Activated naive CD8-positive, alpha-beta T cell treated with anti-CD3 and anti-CD28 coated beads for 36 hours (primary cell): ENCODE measurements around the gene DENND1A. TPM values are rescaled to one million over a fixed set of nuclear protein-coding genes. Genes with fewer than 3 reads are reported as not detected.

ENCODE experiments used
- DNase-seq: peaks from one replicate; pipeline ENCODE4 v3.0.0; 2021
- H3K27ac Mint-ChIP-seq: one replicate; pipeline ENCODE4 v1.8.0; 2022; ENCODE audit warnings: mild to moderate bottlenecking, moderate library complexity, mixed read lengths
- H3K27me3 Mint-ChIP-seq: one replicate; pipeline ENCODE4 v1.8.0; 2022; ENCODE audit warnings: mild to moderate bottlenecking, mixed read lengths
- H3K36me3 Mint-ChIP-seq: one replicate; pipeline ENCODE4 v1.8.0; 2021; ENCODE audit warnings: mild to moderate bottlenecking, mixed read lengths
- H3K4me1 Mint-ChIP-seq: one replicate; pipeline ENCODE4 v1.8.0; 2021; ENCODE audit warnings: mixed read lengths
- H3K4me3 Mint-ChIP-seq: one replicate; pipeline ENCODE4 v1.8.0; 2022; ENCODE audit warnings: mild to moderate bottlenecking, moderate library complexity, mixed read lengths
- H3K9me3 Mint-ChIP-seq: one replicate; pipeline ENCODE4 v1.8.0; 2022; ENCODE audit warnings: mixed read lengths
- total RNA-seq, 2 experiments: library from RNA; stranded (reverse); gene quantifications; one replicate each; pipeline ENCODE4 v1.2.3, GENCODE V29; 2021

The DENND1A gene
- total RNA-seq, 2 experiments from 2014 or later = 21.3 to 22.1 TPM

- Mint-ChIP-seq H3K4me1 (peaks cover 13% of the 10 kb centered on the region), H3K36me3 (no peaks in the 10 kb centered on the region), H3K9me3 (no peaks in the 10 kb centered on the region), H3K4me3 (no peak overlapping the region), H3K27me3 (no peaks in the 10 kb centered on the region), H3K27ac (no peak overlapping the region)
- no peak for DNase-seq
Observed at GRCh38 chr9:123772374-123772773, 157.6 kb downstream of the DENND1A start.

- no peak overlapping the region for H3K4me3 Mint-ChIP-seq
- no peaks in the 10 kb centered on the region for H3K9me3 Mint-ChIP-seq
- no peaks in the 10 kb centered on the region for H3K27me3 Mint-ChIP-seq
- H3K4me1 Mint-ChIP-seq = peaks cover 13% of the 10 kb centered on the region
- DNase-seq = no peak
- H3K27ac Mint-ChIP-seq = no peak overlapping the region
- H3K36me3 Mint-ChIP-seq = no peaks in the 10 kb centered on the region
Observed at GRCh38 chr9:123771690-123772089, 158.2 kb downstream of the DENND1A start.

GRCh38 chr9:123769719-123770118 is 160.2 kb downstream of the DENND1A start:
- DNase-seq = no peak
- Mint-ChIP-seq H3K27ac (no peak overlapping the region), H3K9me3 (no peaks in the 10 kb centered on the region), H3K36me3 (no peaks in the 10 kb centered on the region), H3K27me3 (no peaks in the 10 kb centered on the region), H3K4me1 (peaks cover 5% of the 10 kb centered on the region), H3K4me3 (no peak overlapping the region)

GRCh38 chr9:123763910-123764588 is 165.9 kb downstream of the DENND1A start:
- H3K27me3 Mint-ChIP-seq = no peaks in the 10 kb centered on the region
- H3K4me1 Mint-ChIP-seq = no peaks in the 10 kb centered on the region
- H3K4me3 Mint-ChIP-seq = no peak overlapping the region
- no peaks in the 10 kb centered on the region for H3K9me3 Mint-ChIP-seq
- H3K36me3 Mint-ChIP-seq = no peaks in the 10 kb centered on the region
- no peak overlapping the region for H3K27ac Mint-ChIP-seq
- no peak for DNase-seq

- Mint-ChIP-seq H3K27ac (no peak overlapping the region), H3K4me3 (no peak overlapping the region), H3K9me3 (no peaks in the 10 kb centered on the region), H3K4me1 (no peaks in the 10 kb centered on the region), H3K27me3 (no peaks in the 10 kb centered on the region), H3K36me3 (no peaks in the 10 kb centered on the region)
- no peak for DNase-seq
Observed at GRCh38 chr9:123761905-123762605, 167.9 kb downstream of the DENND1A start.

GRCh38 chr9:123757960-123758359 is 172.0 kb downstream of the DENND1A start:
- peaks cover 7% of the 10 kb centered on the region for H3K36me3 Mint-ChIP-seq
- no peaks in the 10 kb centered on the region for H3K27me3 Mint-ChIP-seq
- H3K27ac Mint-ChIP-seq = no peak overlapping the region
- H3K4me1 Mint-ChIP-seq = no peaks in the 10 kb centered on the region
- DNase-seq = no peak
- H3K9me3 Mint-ChIP-seq = no peaks in the 10 kb centered on the region
- H3K4me3 Mint-ChIP-seq = no peak overlapping the region

GRCh38 chr9:123757547-123757946 is 172.4 kb downstream of the DENND1A start:
- Mint-ChIP-seq H3K27ac (no peak overlapping the region), H3K4me3 (no peak overlapping the region), H3K4me1 (no peaks in the 10 kb centered on the region), H3K27me3 (no peaks in the 10 kb centered on the region), H3K9me3 (no peaks in the 10 kb centered on the region), H3K36me3 (peaks cover 7% of the 10 kb centered on the region)
- DNase-seq = no peak

GRCh38 chr9:123756484-123757106 is 173.3 kb downstream of the DENND1A start:
- no peaks in the 10 kb centered on the region for H3K9me3 Mint-ChIP-seq
- H3K27me3 Mint-ChIP-seq = no peaks in the 10 kb centered on the region
- H3K27ac Mint-ChIP-seq = no peak overlapping the region
- peaks cover 7% of the 10 kb centered on the region for H3K36me3 Mint-ChIP-seq
- DNase-seq = no peak
- no peak overlapping the region for H3K4me3 Mint-ChIP-seq
- no peaks in the 10 kb centered on the region for H3K4me1 Mint-ChIP-seq

GRCh38 chr9:123753669-123754258 is 176.2 kb downstream of the DENND1A start:
- no peaks in the 10 kb centered on the region for H3K9me3 Mint-ChIP-seq
- H3K4me3 Mint-ChIP-seq = no peak overlapping the region
- DNase-seq = no peak
- H3K36me3 Mint-ChIP-seq = peaks cover 7% of the 10 kb centered on the region
- H3K27me3 Mint-ChIP-seq = no peaks in the 10 kb centered on the region
- peaks cover 18% of the 10 kb centered on the region for H3K4me1 Mint-ChIP-seq
- no peak overlapping the region for H3K27ac Mint-ChIP-seq

GRCh38 chr9:123753016-123753415 is 176.9 kb downstream of the DENND1A start:
- Mint-ChIP-seq H3K27ac (no peak overlapping the region), H3K9me3 (no peaks in the 10 kb centered on the region), H3K4me1 (peaks cover 19% of the 10 kb centered on the region), H3K27me3 (no peaks in the 10 kb centered on the region), H3K36me3 (peaks cover 7% of the 10 kb centered on the region), H3K4me3 (no peak overlapping the region)
- DNase-seq = no peak

- H3K27me3 Mint-ChIP-seq = no peaks in the 10 kb centered on the region
- no peak overlapping the region for H3K4me3 Mint-ChIP-seq
- H3K4me1 Mint-ChIP-seq = peaks cover 19% of the 10 kb centered on the region
- peaks cover 1% of the 10 kb centered on the region for H3K36me3 Mint-ChIP-seq
- H3K27ac Mint-ChIP-seq = no peak overlapping the region
- H3K9me3 Mint-ChIP-seq = no peaks in the 10 kb centered on the region
- DNase-seq = no peak
Observed at GRCh38 chr9:123749580-123750202, 180.2 kb downstream of the DENND1A start.

GRCh38 chr9:123746765-123747164 is 183.2 kb downstream of the DENND1A start:
- H3K27ac Mint-ChIP-seq = no peak overlapping the region
- H3K9me3 Mint-ChIP-seq = no peaks in the 10 kb centered on the region
- H3K4me1 Mint-ChIP-seq = peaks cover 19% of the 10 kb centered on the region
- no peaks in the 10 kb centered on the region for H3K27me3 Mint-ChIP-seq
- DNase-seq = no peak
- H3K4me3 Mint-ChIP-seq = no peak overlapping the region
- no peaks in the 10 kb centered on the region for H3K36me3 Mint-ChIP-seq

- no peak for DNase-seq
- peaks cover 19% of the 10 kb centered on the region for H3K4me1 Mint-ChIP-seq
- no peaks in the 10 kb centered on the region for H3K27me3 Mint-ChIP-seq
- no peaks in the 10 kb centered on the region for H3K9me3 Mint-ChIP-seq
- no peak overlapping the region for H3K27ac Mint-ChIP-seq
- H3K4me3 Mint-ChIP-seq = no peak overlapping the region
- no peaks in the 10 kb centered on the region for H3K36me3 Mint-ChIP-seq
Observed at GRCh38 chr9:123745933-123746332, 184.0 kb downstream of the DENND1A start.

- Mint-ChIP-seq H3K9me3 (no peaks in the 10 kb centered on the region), H3K4me3 (no peak overlapping the region), H3K27ac (no peak overlapping the region), H3K36me3 (peaks cover 2% of the 10 kb centered on the region), H3K4me1 (peaks cover 17% of the 10 kb centered on the region), H3K27me3 (no peaks in the 10 kb centered on the region)
- DNase-seq = no peak
Observed at GRCh38 chr9:123745451-123745850, 184.5 kb downstream of the DENND1A start.

- Mint-ChIP-seq H3K4me3 (no peak overlapping the region), H3K4me1 (peaks cover 7% of the 10 kb centered on the region), H3K9me3 (no peaks in the 10 kb centered on the region), H3K27me3 (no peaks in the 10 kb centered on the region), H3K27ac (no peak overlapping the region), H3K36me3 (peaks cover 2% of the 10 kb centered on the region)
- no peak for DNase-seq
Observed at GRCh38 chr9:123743737-123744136, 186.2 kb downstream of the DENND1A start.
